IPS-11a (cell line): ENCODE data around the gene FAM83E.
"Not testable (repeated sequence)": the region's sequence is repeated elsewhere in the genome, so short reads cannot be mapped to it uniquely, and the experiment has no call there.

Experiments used
- H3K4me3 ChIP-seq: one replicate; pipeline ENCODE4 v1.5.1; 2013; ENCODE audit warnings: low read depth, low read length, control low read depth

FAM83E gene

GRCh38 chr19:48587387-48587786 is 27.5 kb downstream of the FAM83E start:
- no peak overlapping the region for H3K4me3 ChIP-seq

GRCh38 chr19:48582168-48582567 is 32.7 kb downstream of the FAM83E start:
- no peak overlapping the region for H3K4me3 ChIP-seq

GRCh38 chr19:48578891-48579290 is 36.0 kb downstream of the FAM83E start:
- H3K4me3 ChIP-seq: no peak overlapping the region

- H3K4me3 ChIP-seq: not testable (repeated sequence)
Measured at GRCh38 chr19:48577908-48578307, 37.0 kb downstream of the FAM83E start.

- no peak overlapping the region for H3K4me3 ChIP-seq
Measured at GRCh38 chr19:48575931-48576622, 38.8 kb downstream of the FAM83E start.

- no peak overlapping the region for H3K4me3 ChIP-seq
Measured at GRCh38 chr19:48573163-48573505, 41.7 kb downstream of the FAM83E start.

- no peak overlapping the region for H3K4me3 ChIP-seq
Measured at GRCh38 chr19:48571378-48572162, 43.3 kb downstream of the FAM83E start.

- no peak overlapping the region for H3K4me3 ChIP-seq
Measured at GRCh38 chr19:48569814-48570213, 45.1 kb downstream of the FAM83E start.

- H3K4me3 ChIP-seq: no peak overlapping the region
Measured at GRCh38 chr19:48568345-48568886, 46.5 kb downstream of the FAM83E start.

GRCh38 chr19:48565090-48565489 is 49.8 kb downstream of the FAM83E start:
- H3K4me3 ChIP-seq: no peak overlapping the region
